Smooth muscle cell of the pulmonary artery (primary cell): ENCODE results near the gene A3GALT2. TPM values are rescaled to one million over a fixed set of nuclear protein-coding genes. Genes with fewer than 3 reads are reported as not detected.

Source experiments
- total RNA-seq: library from RNA; depleted of rRNA; stranded (reverse); fragments of >200 nt; gene quantifications from 2 replicates; pipeline ENCODE4 v1.2.3, GENCODE V29; 2014

The A3GALT2 gene
- total RNA-seq, result not detected in 2 replicates

DNA sequence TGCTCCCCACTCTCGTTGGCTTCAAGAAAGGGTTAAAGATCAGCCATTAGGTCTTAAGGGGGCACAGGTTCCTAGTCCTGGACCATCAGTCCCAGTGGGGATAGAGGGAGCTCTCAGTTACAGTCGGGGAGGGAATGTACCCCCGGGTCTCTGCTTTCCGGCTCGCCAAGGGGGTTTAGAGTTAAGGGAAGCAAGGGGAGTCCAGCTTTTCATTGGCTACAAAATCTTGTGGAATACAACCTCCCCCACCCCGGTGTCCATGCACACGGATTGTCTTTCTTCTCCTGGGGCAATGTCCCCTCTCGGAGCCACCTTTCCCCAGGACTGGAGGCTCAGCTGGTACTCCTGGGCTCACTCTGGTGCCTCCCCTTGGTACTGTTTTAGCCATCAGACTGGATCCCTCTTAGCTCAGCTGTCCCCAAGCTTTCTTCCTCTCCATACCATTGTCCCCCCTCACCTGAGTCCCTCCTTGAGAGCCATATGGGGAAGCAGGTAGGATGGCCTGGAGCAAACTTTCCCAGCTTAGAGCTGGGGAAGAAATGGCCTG, at the start of gene A3GALT2:
TSS of gene A3GALT2 (minus strand) at position 480 of the 547 bp plus-strand sequence. CDS start at position 480, 0 bp downstream.

Other genes with a start within 250 kb of the A3GALT2 start
- 6.9 and 9.2 TPM in 2 replicates for gene AZIN2, start 239.9 kb downstream of the A3GALT2 start, total RNA-seq
- gene TRIM62, start 139.1 kb downstream of the A3GALT2 start, total RNA-seq, result 5.7 and 10.3 TPM in 2 replicates
- gene ZNF362, start 64.6 kb downstream of the A3GALT2 start, total RNA-seq, result 8.2 and 8.5 TPM in 2 replicates
- 89.9 and 91.9 TPM in 2 replicates for gene PHC2, start 110.0 kb upstream of the A3GALT2 start, total RNA-seq
- gene ZSCAN20, start 151.5 kb upstream of the A3GALT2 start, total RNA-seq, result 12.2 and 13.4 TPM in 2 replicates